Caco-2 (cell line): Measurements from ENCODE around the gene FAM83B. TPM values are rescaled to one million over a fixed set of nuclear protein-coding genes. Genes with fewer than 3 reads are reported as not detected.

Experiments used
- BruUV-seq: library from RNA; stranded (reverse); fragments of 400-500 nt; replicated peaks from 2 replicates; lab custom pipeline; 2021; lab: Mats Ljungman, UMichigan
- CTCF ChIA-PET: fragments of 300-600 bp; sonication (Branson Sonifier 250); formaldehyde crosslinking; loops from one replicate; lab custom pipeline; 2022; ENCODE audit warnings: antibody characterized with exemption; lab: Charles Lee
- POLR2A ChIA-PET: fragments of 300-600 bp; sonication (Branson Sonifier 250); formaldehyde crosslinking; loops from one replicate; lab custom pipeline; 2022; ENCODE audit warnings: antibody characterized with exemption; lab: Charles Lee
- DNase-seq, 2 experiments: peaks; one replicate each; pipeline versions ENCODE4 v3.0.0 to v3.0.0-alpha.2; 2020 to 2022
- H3K27me3 ChIP-seq: replicated peaks from 2 replicates; pipeline ENCODE4 v1.6.0; 2011; ENCODE audit warnings: low read length; ENCODE audit not compliant: control insufficient read depth, insufficient read depth
- H3K36me3 ChIP-seq: 2 replicates; pipeline ENCODE4 v1.5.1; 2011; ENCODE audit warnings: low read length; ENCODE audit not compliant: control insufficient read depth, insufficient read depth
- H3K4me1 ChIP-seq: fragments of 250-450 bp; sonication (Bioruptor Pico); 2 replicates; pipeline ENCODE4 v1.5.1; 2020; ENCODE audit warnings: mild to moderate bottlenecking
- H3K4me3 ChIP-seq: 2 replicates; pipeline ENCODE4 v1.5.1; 2011; ENCODE audit warnings: low read depth, mild to moderate bottlenecking, control low read depth, low read length
- H3K9me3 ChIP-seq: fragments of 250-450 bp; sonication (Bioruptor Pico); 2 replicates; pipeline ENCODE4 v1.5.1; 2020; ENCODE audit warnings: mild to moderate bottlenecking, moderate library complexity
- H3K27ac Mint-ChIP-seq: one replicate; pipeline ENCODE4 v1.8.0; 2022; ENCODE audit warnings: mixed read lengths; ENCODE audit not compliant: unreplicated experiment
- H3K27me3 Mint-ChIP-seq: one replicate; pipeline ENCODE4 v1.8.0; 2022; ENCODE audit warnings: mixed read lengths; ENCODE audit not compliant: insufficient read depth, unreplicated experiment
- H3K36me3 Mint-ChIP-seq: one replicate; pipeline ENCODE4 v1.8.0; 2022; ENCODE audit warnings: mild to moderate bottlenecking, mixed read lengths; ENCODE audit not compliant: insufficient read depth, unreplicated experiment
- H3K4me1 Mint-ChIP-seq: one replicate; pipeline ENCODE4 v1.8.0; 2022; ENCODE audit warnings: low read depth, mixed read lengths; ENCODE audit not compliant: unreplicated experiment
- H3K4me3 Mint-ChIP-seq: one replicate; pipeline ENCODE4 v1.8.0; 2022; ENCODE audit warnings: mild to moderate bottlenecking, moderate library complexity, mixed read lengths; ENCODE audit not compliant: unreplicated experiment
- H3K9me3 Mint-ChIP-seq: one replicate; pipeline ENCODE4 v1.8.0; 2022; ENCODE audit warnings: mixed read lengths; ENCODE audit not compliant: unreplicated experiment
- CTCF ChIP-seq, 2 experiments: fragments of 200-600 bp in 1 of 2; IDR thresholded peaks; 1 replicate in 1 of 2; 2 replicates in 1 of 2; pipeline versions ENCODE4 v1.5.1 to v1.8.0; 2011 to 2022; ENCODE audit warnings: antibody characterized with exemption in 1 of 2, control low read depth in 1 of 2, inconsistent platforms in 1 of 2, low read depth in 1 of 2, low read length in 1 of 2, mild to moderate bottlenecking in 1 of 2, moderate library complexity in 1 of 2; ENCODE audit not compliant: insufficient read depth in 1 of 2, severe bottlenecking in 1 of 2, unreplicated experiment in 1 of 2
- intact Hi-C: fragments of 100-400 bp; cut with micrococcal nuclease; formaldehyde crosslinking; loops from one replicate; pipeline ENCODE4 v1.10.0; 2022; ENCODE audit not compliant: unreplicated experiment
- total RNA-seq: library from RNA; stranded (reverse); gene quantifications from 2 replicates; pipeline ENCODE4 v1.2.3, GENCODE V29; 2022

The FAM83B gene
- total RNA-seq, 1 experiment from 2014 or later, result 16.9 TPM

DNA sequence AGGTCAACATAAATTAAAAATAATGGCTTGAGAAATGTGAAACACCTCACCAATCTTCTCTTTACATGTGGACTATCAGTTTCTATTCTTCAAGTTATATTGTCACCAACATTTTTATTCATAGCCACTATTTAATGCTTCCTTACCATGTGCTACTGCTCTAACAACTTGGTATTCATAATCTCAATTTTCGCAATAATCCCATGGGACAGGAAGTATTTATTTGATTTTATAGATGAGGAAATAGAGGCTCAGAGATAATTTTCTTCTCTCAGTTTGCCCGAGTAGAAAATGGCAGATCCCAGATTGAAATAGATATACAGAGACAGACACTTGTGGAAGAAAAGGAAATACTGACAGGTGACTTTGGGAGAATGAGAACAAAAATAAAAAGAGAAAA, 66.6 kb downstream of the FAM83B start:
- no TSS peak for BruUV-seq
- H3K9me3 Mint-ChIP-seq, result no peaks in the 10 kb centered on the region
- H3K27ac Mint-ChIP-seq, result no peak overlapping the region
- Histone ChIP-seq H3K27me3 (no peaks in the 10 kb centered on the region), H3K9me3 (no peaks in the 10 kb centered on the region), H3K4me1 (peaks cover 9% of the 10 kb centered on the region), H3K4me3 (no peak overlapping the region), H3K36me3 (no peaks in the 10 kb centered on the region)
- ChIA-PET CTCF (no interaction called here), POLR2A (no interaction called here)
- peaks cover 7% of the 10 kb centered on the region for H3K4me1 Mint-ChIP-seq
- intact Hi-C loops, result no loop called here
- no peaks in the 10 kb centered on the region for H3K36me3 Mint-ChIP-seq
- no peak for DNase-seq
- TF ChIP-seq CTCF (IDR thresholded peaks at IDR 0.05; ENCODE audit: insufficient read depth in 1 of 2, low read depth in 1 of 2, low read length in 1 of 2, severe bottlenecking in 1 of 2, unreplicated experiment in 1 of 2), result no peak
- H3K4me3 Mint-ChIP-seq, result no peak overlapping the region
- H3K27me3 Mint-ChIP-seq, result no peaks in the 10 kb centered on the region

- Mint-ChIP-seq H3K27me3 (no peaks in the 10 kb centered on the region), H3K4me3 (no peak overlapping the region), H3K27ac (no peak overlapping the region), H3K36me3 (no peaks in the 10 kb centered on the region), H3K9me3 (no peaks in the 10 kb centered on the region), H3K4me1 (no peaks in the 10 kb centered on the region)
- Histone ChIP-seq H3K9me3 (no peaks in the 10 kb centered on the region), H3K27me3 (no peaks in the 10 kb centered on the region), H3K4me1 (no peaks in the 10 kb centered on the region), H3K36me3 (no peaks in the 10 kb centered on the region), H3K4me3 (no peak overlapping the region)
- ChIA-PET CTCF (no interaction called here), POLR2A (no interaction called here)
- intact Hi-C loops, result no loop called here
- BruUV-seq, result no TSS peak
- no peak for TF ChIP-seq CTCF (IDR thresholded peaks at IDR 0.05; ENCODE audit: insufficient read depth in 1 of 2, low read depth in 1 of 2, low read length in 1 of 2, severe bottlenecking in 1 of 2, unreplicated experiment in 1 of 2)
- no peak for DNase-seq
Measured at GRCh38 chr6:54916858-54917257, 70.3 kb downstream of the FAM83B start.

GRCh38 chr6:54920628-54921027, 74.1 kb downstream of the FAM83B start:
- no peak for DNase-seq
- Mint-ChIP-seq H3K27ac (no peak overlapping the region), H3K4me1 (no peaks in the 10 kb centered on the region), H3K27me3 (no peaks in the 10 kb centered on the region), H3K36me3 (no peaks in the 10 kb centered on the region), H3K9me3 (no peaks in the 10 kb centered on the region), H3K4me3 (no peak overlapping the region)
- TF ChIP-seq CTCF (IDR thresholded peaks at IDR 0.05; ENCODE audit: insufficient read depth in 1 of 2, low read depth in 1 of 2, low read length in 1 of 2, severe bottlenecking in 1 of 2, unreplicated experiment in 1 of 2), result no peak
- no peaks in the 10 kb centered on the region for H3K9me3 ChIP-seq
- CTCF ChIA-PET, result no interaction called here
- no peaks in the 10 kb centered on the region for H3K36me3 ChIP-seq
- POLR2A ChIA-PET, result no interaction called here
- no peaks in the 10 kb centered on the region for H3K27me3 ChIP-seq
- intact Hi-C loops, result no loop called here
- BruUV-seq, result no TSS peak
- no peaks in the 10 kb centered on the region for H3K4me1 ChIP-seq
- no peak overlapping the region for H3K4me3 ChIP-seq
